Measurements from ENCODE around the gene OGFR. TPM values are rescaled to one million over a fixed set of nuclear protein-coding genes. Genes with fewer than 3 reads are reported as not detected.

Gene OGFR
- polyA plus RNA-seq, 3 donors, result 47.8 to 114 (median 79.3) TPM

- Mint-ChIP-seq H3K9me3 (peaks cover 0 to 1% (median 0%) of the 10 kb centered on the region in 7 donors), H3K27ac (no peak overlapping the region), H3K4me3 (no peak overlapping the region), H3K4me1 (peaks cover 19% of the 10 kb centered on the region), H3K36me3 (peaks cover 3 to 9% of the 10 kb centered on the region in 2 donors), H3K27me3 (ENCODE audit: low read depth in 3 of 3) (peaks cover 3% of the 10 kb centered on the region in 3 donors)
- no peak overlapping the region for H3K27ac ChIP-seq (ENCODE audit: low read depth in 1 of 2, low read length in 2 of 2)
- no peaks in the 10 kb centered on the region for H3K27me3 ChIP-seq (ENCODE audit: control insufficient read depth in 2 of 2, insufficient read depth in 2 of 2, low read length in 2 of 2)
- intact Hi-C loops (cut with micrococcal nuclease), result no loop called here
- WGBS (ENCODE audit: insufficient coverage), result 100% methylated on average over 2 of the region's 8 CpGs
- H3K36me3 ChIP-seq (replicated peaks in 1 of 2; ENCODE audit: control insufficient read depth in 1 of 2, insufficient read depth in 2 of 2, low read length in 2 of 2), result peaks cover 0 to 3% of the 10 kb centered on the region in 2 donors
- H3K79me2 ChIP-seq (ENCODE audit: insufficient read depth, low read length), result no peaks in the 10 kb centered on the region
- H4K20me1 ChIP-seq (ENCODE audit: insufficient read depth, low read length), result no peaks in the 10 kb centered on the region
- H2AFZ ChIP-seq (ENCODE audit: insufficient read depth, low read depth, low read length, poor library complexity, severe bottlenecking), result no peak overlapping the region
- no peak overlapping the region for H3K4me2 ChIP-seq (replicated peaks; ENCODE audit: extremely low read depth, low read length, poor library complexity, severe bottlenecking)
- H3K9ac ChIP-seq (ENCODE audit: insufficient read depth, low read length, poor library complexity, severe bottlenecking), result no peak overlapping the region
- no peaks in the 10 kb centered on the region for H3K9me3 ChIP-seq (replicated peaks in 1 of 2; ENCODE audit: control insufficient read depth in 1 of 2, insufficient read depth in 1 of 2, low read length in 2 of 2)
- H3K4me1 ChIP-seq (ENCODE audit: control insufficient read depth in 1 of 2, insufficient read depth in 2 of 2, low read length in 2 of 2), result peaks cover 15 to 18% of the 10 kb centered on the region in 2 donors
- TF ChIP-seq, protein P1, sequence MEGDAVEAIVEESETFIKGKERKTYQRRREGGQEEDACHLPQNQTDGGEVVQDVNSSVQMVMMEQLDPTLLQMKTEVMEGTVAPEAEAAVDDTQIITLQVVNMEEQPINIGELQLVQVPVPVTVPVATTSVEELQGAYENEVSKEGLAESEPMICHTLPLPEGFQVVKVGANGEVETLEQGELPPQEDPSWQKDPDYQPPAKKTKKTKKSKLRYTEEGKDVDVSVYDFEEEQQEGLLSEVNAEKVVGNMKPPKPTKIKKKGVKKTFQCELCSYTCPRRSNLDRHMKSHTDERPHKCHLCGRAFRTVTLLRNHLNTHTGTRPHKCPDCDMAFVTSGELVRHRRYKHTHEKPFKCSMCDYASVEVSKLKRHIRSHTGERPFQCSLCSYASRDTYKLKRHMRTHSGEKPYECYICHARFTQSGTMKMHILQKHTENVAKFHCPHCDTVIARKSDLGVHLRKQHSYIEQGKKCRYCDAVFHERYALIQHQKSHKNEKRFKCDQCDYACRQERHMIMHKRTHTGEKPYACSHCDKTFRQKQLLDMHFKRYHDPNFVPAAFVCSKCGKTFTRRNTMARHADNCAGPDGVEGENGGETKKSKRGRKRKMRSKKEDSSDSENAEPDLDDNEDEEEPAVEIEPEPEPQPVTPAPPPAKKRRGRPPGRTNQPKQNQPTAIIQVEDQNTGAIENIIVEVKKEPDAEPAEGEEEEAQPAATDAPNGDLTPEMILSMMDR (IDR thresholded peaks at IDR 0.05), result no peak
- no peak overlapping the region for H3K4me3 ChIP-seq (replicated peaks in 1 of 3; ENCODE audit: low read depth in 2 of 3, low read length in 3 of 3)
- no peak for DNase-seq
These were observed 34.6 kb downstream of the OGFR start for GRCh38 chr20:62839261-62839660.

DNA sequence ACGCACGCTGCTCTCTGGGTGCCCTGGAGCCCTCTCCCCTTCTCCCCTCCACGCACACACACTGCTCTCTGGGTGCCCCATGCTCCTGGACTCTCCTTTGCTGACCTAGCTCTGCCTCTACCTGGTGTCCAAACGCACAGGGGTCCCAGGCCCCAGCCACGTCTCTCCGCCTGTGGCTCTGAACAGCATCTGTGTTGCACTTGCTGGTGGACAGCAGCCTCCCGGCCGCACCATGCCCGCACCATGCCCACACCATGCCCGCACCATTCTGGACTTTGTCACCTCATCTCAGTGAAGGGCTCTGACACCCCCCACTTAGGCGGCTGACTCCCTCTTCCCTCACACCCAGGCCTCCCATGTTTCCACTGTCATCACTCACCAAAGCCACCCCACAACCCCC is 35.2 kb downstream of the OGFR start:
- no peak overlapping the region for H3K4me2 ChIP-seq (replicated peaks; ENCODE audit: extremely low read depth, low read length, poor library complexity, severe bottlenecking)
- DNase-seq, result no peak
- Mint-ChIP-seq H3K36me3 (peaks cover 3 to 10% of the 10 kb centered on the region in 2 donors), H3K9me3 (peaks cover 0 to 5% (median 0%) of the 10 kb centered on the region in 7 donors), H3K4me3 (no peak overlapping the region), H3K4me1 (peaks cover 19% of the 10 kb centered on the region), H3K27ac (peak overlapping the region in 1 of 7 donors; percentile 41), H3K27me3 (ENCODE audit: low read depth in 3 of 3) (peaks cover 3 to 5% (median 3%) of the 10 kb centered on the region in 3 donors)
- no peaks in the 10 kb centered on the region for H4K20me1 ChIP-seq (ENCODE audit: insufficient read depth, low read length)
- intact Hi-C loops (cut with micrococcal nuclease), result no loop called here
- H3K27ac ChIP-seq (ENCODE audit: low read depth in 1 of 2, low read length in 2 of 2), result no peak overlapping the region
- 98% methylated on average over 11 of the region's 11 CpGs for WGBS (ENCODE audit: insufficient coverage)
- H3K4me3 ChIP-seq (replicated peaks in 1 of 3; ENCODE audit: low read depth in 2 of 3, low read length in 3 of 3), result no peak overlapping the region
- H3K27me3 ChIP-seq (ENCODE audit: control insufficient read depth in 2 of 2, insufficient read depth in 2 of 2, low read length in 2 of 2), result no peaks in the 10 kb centered on the region
- H3K36me3 ChIP-seq (replicated peaks in 1 of 2; ENCODE audit: control insufficient read depth in 1 of 2, insufficient read depth in 2 of 2, low read length in 2 of 2), result peaks cover 0 to 3% of the 10 kb centered on the region in 2 donors
- H3K4me1 ChIP-seq (ENCODE audit: control insufficient read depth in 1 of 2, insufficient read depth in 2 of 2, low read length in 2 of 2), result peaks cover 15 to 18% of the 10 kb centered on the region in 2 donors
- H3K9me3 ChIP-seq (replicated peaks in 1 of 2; ENCODE audit: control insufficient read depth in 1 of 2, insufficient read depth in 1 of 2, low read length in 2 of 2), result no peaks in the 10 kb centered on the region
- TF ChIP-seq, protein P1 (IDR thresholded peaks at IDR 0.05), result no peak
- no peak overlapping the region for H2AFZ ChIP-seq (ENCODE audit: insufficient read depth, low read depth, low read length, poor library complexity, severe bottlenecking)
- H3K79me2 ChIP-seq (ENCODE audit: insufficient read depth, low read length), result no peaks in the 10 kb centered on the region
- no peak overlapping the region for H3K9ac ChIP-seq (ENCODE audit: insufficient read depth, low read length, poor library complexity, severe bottlenecking)
